Mesendoderm (in vitro differentiated cells): Measurements from ENCODE around the gene NUDCD3.

ENCODE experiments used
- DNase-seq: peaks from one replicate; pipeline ENCODE4 v3.0.0; 2013
- H2AK5ac ChIP-seq: 2 replicates; pipeline ENCODE4 v1.6.1; 2013; ENCODE audit warnings: low read length, inconsistent platforms
- H2BK120ac ChIP-seq: 2 replicates; pipeline ENCODE4 v1.6.1; 2013; ENCODE audit warnings: low read depth, mild to moderate bottlenecking, low read length, moderate library complexity, mixed read lengths
- H2BK15ac ChIP-seq: replicated peaks from 2 replicates; pipeline ENCODE4 v1.6.1; 2013; ENCODE audit warnings: low read depth, mild to moderate bottlenecking, moderate library complexity
- H2BK5ac ChIP-seq: 2 replicates; pipeline ENCODE4 v1.6.1; 2013; ENCODE audit warnings: low read length, inconsistent platforms
- H3K18ac ChIP-seq: 2 replicates; pipeline ENCODE4 v1.6.1; 2013; ENCODE audit warnings: mild to moderate bottlenecking, low read length, mixed read lengths
- H3K23ac ChIP-seq: one replicate; pipeline ENCODE4 v1.6.1; 2013; ENCODE audit warnings: low read length
- H3K27ac ChIP-seq: 2 replicates; pipeline ENCODE4 v1.5.1; 2013; ENCODE audit warnings: low read depth, mild to moderate bottlenecking, inconsistent platforms, low read length, moderate library complexity
- H3K27me3 ChIP-seq: 2 replicates; pipeline ENCODE4 v1.6.1; 2013; ENCODE audit warnings: low read length, control low read depth, mild to moderate bottlenecking, inconsistent platforms; ENCODE audit not compliant: insufficient read depth, poor library complexity
- H3K36me3 ChIP-seq: 2 replicates; pipeline ENCODE4 v1.6.1; 2013; ENCODE audit warnings: low read length, inconsistent platforms; ENCODE audit not compliant: control insufficient read depth, insufficient read depth
- H3K4ac ChIP-seq: one replicate; pipeline ENCODE4 v1.6.1; 2013; ENCODE audit warnings: low read depth, mild to moderate bottlenecking, low read length, moderate library complexity
- H3K4me1 ChIP-seq: 2 replicates; pipeline ENCODE4 v1.6.1; 2013; ENCODE audit warnings: low read depth, low read length, inconsistent platforms; ENCODE audit not compliant: control insufficient read depth
- H3K4me2 ChIP-seq: 2 replicates; pipeline ENCODE4 v1.6.1; 2013; ENCODE audit warnings: low read length
- H3K4me3 ChIP-seq: 2 replicates; pipeline ENCODE4 v1.5.1; 2013; ENCODE audit warnings: mild to moderate bottlenecking, low read length
- H3K56ac ChIP-seq: one replicate; pipeline ENCODE4 v1.6.1; 2013; ENCODE audit warnings: low read length
- H3K79me1 ChIP-seq: 2 replicates; pipeline ENCODE4 v1.6.1; 2013; ENCODE audit warnings: low read length, inconsistent platforms
- H3K79me2 ChIP-seq: 2 replicates; pipeline ENCODE4 v1.6.1; 2013; ENCODE audit warnings: mild to moderate bottlenecking, low read length; ENCODE audit not compliant: control insufficient read depth, insufficient read depth
- H3K9ac ChIP-seq: 2 replicates; pipeline ENCODE4 v1.6.1; 2013; ENCODE audit warnings: low read length, inconsistent platforms
- H4K5ac ChIP-seq: one replicate; pipeline ENCODE4 v1.6.1; 2013; ENCODE audit warnings: low read length
- H4K8ac ChIP-seq: one replicate; pipeline ENCODE4 v1.6.1; 2013; ENCODE audit warnings: low read depth, mild to moderate bottlenecking, control low read depth, low read length, moderate library complexity
- whole genome bisulfite sequencing: extraction: QIAGEN DNeasy Blood & Tissue Kit; methylation state at CpG from one replicate; pipeline ENCODE4 v1.1.7; 2013; ENCODE audit warnings: low lambda C conversion rate, missing lambda C conversion rate; ENCODE audit not compliant: insufficient coverage; ENCODE audit errors: extremely low coverage; 5-methylcytosine and 5-hydroxymethylcytosine counted together

Gene NUDCD3

GRCh38 chr7:44498230-44498954, 7.9 kb upstream of the NUDCD3 start:
- H2BK15ac ChIP-seq, result no peak overlapping the region
- no peaks in the 10 kb centered on the region for H3K4me1 ChIP-seq
- no peak overlapping the region for H4K8ac ChIP-seq
- H3K27ac ChIP-seq, result no peak overlapping the region
- DNase-seq, result no peak
- H3K36me3 ChIP-seq, result no peaks in the 10 kb centered on the region
- no CpG with 5 or more reads among the region's 4 CpGs for WGBS
- no peaks in the 10 kb centered on the region for H3K79me1 ChIP-seq
- no peak overlapping the region for H2BK5ac ChIP-seq
- no peak overlapping the region for H3K9ac ChIP-seq
- H3K79me2 ChIP-seq, result no peaks in the 10 kb centered on the region
- H2BK120ac ChIP-seq, result no peak overlapping the region
- H3K4me2 ChIP-seq, result no peak overlapping the region
- H3K27me3 ChIP-seq, result no peaks in the 10 kb centered on the region
- H3K56ac ChIP-seq, result no peak overlapping the region
- H3K4ac ChIP-seq, result no peak overlapping the region
- no peak overlapping the region for H3K18ac ChIP-seq
- H3K23ac ChIP-seq, result no peak overlapping the region
- H4K5ac ChIP-seq, result no peak overlapping the region
- H2AK5ac ChIP-seq, result no peak overlapping the region
- no peak overlapping the region for H3K4me3 ChIP-seq

GRCh38 chr7:44497155-44498027, 6.9 kb upstream of the NUDCD3 start:
- no peaks in the 10 kb centered on the region for H3K4me1 ChIP-seq
- no peak overlapping the region for H2BK15ac ChIP-seq
- H3K27ac ChIP-seq, result no peak overlapping the region
- no peak overlapping the region for H2BK5ac ChIP-seq
- H3K79me1 ChIP-seq, result no peaks in the 10 kb centered on the region
- no peaks in the 10 kb centered on the region for H3K27me3 ChIP-seq
- H3K9ac ChIP-seq, result no peak overlapping the region
- no peak overlapping the region for H3K4me2 ChIP-seq
- no peaks in the 10 kb centered on the region for H3K79me2 ChIP-seq
- no peak overlapping the region for H2AK5ac ChIP-seq
- no peak overlapping the region for H3K18ac ChIP-seq
- WGBS, result no CpG with 5 or more reads among the region's 5 CpGs
- H3K23ac ChIP-seq, result no peak overlapping the region
- no peaks in the 10 kb centered on the region for H3K36me3 ChIP-seq
- DNase-seq, result no peak
- no peak overlapping the region for H4K8ac ChIP-seq
- no peak overlapping the region for H3K56ac ChIP-seq
- H3K4ac ChIP-seq, result no peak overlapping the region
- no peak overlapping the region for H3K4me3 ChIP-seq
- H2BK120ac ChIP-seq, result no peak overlapping the region
- no peak overlapping the region for H4K5ac ChIP-seq

- Histone ChIP-seq H3K4ac (no peak overlapping the region), H2BK120ac (no peak overlapping the region), H3K27ac (no peak overlapping the region), H3K4me3 (no peak overlapping the region), H2BK15ac (no peak overlapping the region), H3K27me3 (no peaks in the 10 kb centered on the region), H3K79me2 (no peaks in the 10 kb centered on the region), H4K8ac (no peak overlapping the region), H3K79me1 (no peaks in the 10 kb centered on the region), H3K23ac (no peak overlapping the region), H4K5ac (no peak overlapping the region), H3K36me3 (no peaks in the 10 kb centered on the region), H3K56ac (no peak overlapping the region), H3K4me2 (no peak overlapping the region), H2BK5ac (no peak overlapping the region), H3K9ac (no peak overlapping the region), H3K4me1 (no peaks in the 10 kb centered on the region), H3K18ac (no peak overlapping the region), H2AK5ac (no peak overlapping the region)
- WGBS, result no CpG with 5 or more reads among the region's 1 CpG
- DNase-seq, result no peak
Observed at GRCh38 chr7:44496385-44496784, 5.9 kb upstream of the NUDCD3 start.

GRCh38 chr7:44494960-44495359, 4.5 kb upstream of the NUDCD3 start:
- Histone ChIP-seq H3K56ac (no peak overlapping the region), H3K9ac (no peak overlapping the region), H2BK120ac (no peak overlapping the region), H3K4me2 (no peak overlapping the region), H3K18ac (no peak overlapping the region), H2BK5ac (no peak overlapping the region), H3K23ac (no peak overlapping the region), H4K5ac (no peak overlapping the region), H3K4ac (no peak overlapping the region), H3K36me3 (no peaks in the 10 kb centered on the region), H2BK15ac (no peak overlapping the region), H3K27me3 (no peaks in the 10 kb centered on the region), H3K79me2 (peaks cover 3% of the 10 kb centered on the region), H3K4me3 (no peak overlapping the region), H3K27ac (no peak overlapping the region), H2AK5ac (no peak overlapping the region), H3K79me1 (peaks cover 1% of the 10 kb centered on the region), H4K8ac (no peak overlapping the region), H3K4me1 (no peaks in the 10 kb centered on the region)
- no peak for DNase-seq
- WGBS, result no CpG with 5 or more reads among the region's 2 CpGs

GRCh38 chr7:44491229-44491628, 771 bp upstream of the NUDCD3 start:
- no peaks in the 10 kb centered on the region for H3K27me3 ChIP-seq
- no peak overlapping the region for H3K23ac ChIP-seq
- H2AK5ac ChIP-seq, result no peak overlapping the region
- H3K18ac ChIP-seq, result no peak overlapping the region
- H3K79me1 ChIP-seq, result peaks cover 19% of the 10 kb centered on the region
- no peak overlapping the region for H4K5ac ChIP-seq
- peak overlapping the region; percentile 95 for H3K9ac ChIP-seq
- no peaks in the 10 kb centered on the region for H3K36me3 ChIP-seq
- peak overlapping the region; percentile 99 for H3K56ac ChIP-seq
- H3K79me2 ChIP-seq, result peaks cover 32% of the 10 kb centered on the region
- H3K4ac ChIP-seq, result no peak overlapping the region
- H3K27ac ChIP-seq, result no peak overlapping the region
- no peak overlapping the region for H4K8ac ChIP-seq
- no peak overlapping the region for H2BK120ac ChIP-seq
- H3K4me2 ChIP-seq, result no peak overlapping the region
- H2BK15ac ChIP-seq, result no peak overlapping the region
- H3K4me3 ChIP-seq, result no peak overlapping the region
- WGBS, result no CpG with 5 or more reads among the region's 3 CpGs
- no peak for DNase-seq
- H3K4me1 ChIP-seq, result peaks cover 7% of the 10 kb centered on the region
- H2BK5ac ChIP-seq, result no peak overlapping the region
